GM18867 (cell line): ENCODE measurements around the gene ARHGEF3.
"Not testable (repeated sequence)": the region's sequence is repeated elsewhere in the genome, so short reads cannot be mapped to it uniquely, and the experiment has no call there.

Experiments
- ATAC-seq: cut with Tn5 transposase; IDR thresholded peaks from one replicate; pipeline ENCODE4 v1.9.1; 2021; ENCODE audit warnings: mild to moderate bottlenecking, moderate library complexity; ENCODE audit not compliant: unreplicated experiment

Gene ARHGEF3

DNA sequence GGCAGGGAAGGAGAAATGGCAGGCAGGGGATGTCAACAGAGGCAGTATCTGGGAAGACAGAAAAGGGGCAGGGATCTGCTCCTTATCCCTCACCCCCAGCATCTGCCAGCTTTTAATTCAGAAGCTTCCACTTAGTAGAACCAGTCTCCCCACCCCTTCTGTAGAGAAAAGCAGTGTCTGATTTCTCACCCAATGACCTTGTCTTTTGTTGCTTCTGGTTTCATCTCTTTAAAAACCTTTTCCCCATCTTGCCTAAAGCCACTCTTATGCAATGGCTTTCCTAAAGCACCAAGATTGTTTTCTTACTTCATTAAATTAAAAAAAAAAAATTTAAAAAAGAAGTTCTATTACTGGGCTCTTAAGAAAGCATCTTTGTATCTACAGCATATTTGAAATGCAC is 27.8 kb downstream of the ARHGEF3 start:
- no peak for ATAC-seq

GRCh38 chr3:56772952-56773938 is 28.5 kb downstream of the ARHGEF3 start:
- ATAC-seq: no peak

DNA sequence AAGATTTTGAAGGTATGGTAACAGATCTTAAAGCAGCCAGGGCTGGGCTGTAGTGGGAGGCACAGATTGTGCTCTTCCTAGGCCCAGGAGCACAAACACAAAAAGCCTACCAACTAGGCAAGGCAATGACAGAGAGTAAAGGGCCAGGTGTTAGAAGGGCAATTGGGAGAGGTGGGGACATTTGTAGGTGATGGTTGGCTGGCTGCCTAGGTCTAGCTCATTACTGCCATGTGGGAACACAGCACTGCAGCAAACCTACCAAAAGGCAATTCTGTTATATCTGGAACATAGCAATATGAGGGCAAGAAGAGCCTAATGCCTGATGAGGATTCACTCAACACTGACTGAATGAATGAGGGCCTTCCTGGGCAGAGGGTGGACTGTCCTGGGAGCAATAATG is 30.4 kb downstream of the ARHGEF3 start:
- no peak for ATAC-seq

GRCh38 chr3:56769116-56769707 is 32.5 kb downstream of the ARHGEF3 start:
- no peak for ATAC-seq

DNA sequence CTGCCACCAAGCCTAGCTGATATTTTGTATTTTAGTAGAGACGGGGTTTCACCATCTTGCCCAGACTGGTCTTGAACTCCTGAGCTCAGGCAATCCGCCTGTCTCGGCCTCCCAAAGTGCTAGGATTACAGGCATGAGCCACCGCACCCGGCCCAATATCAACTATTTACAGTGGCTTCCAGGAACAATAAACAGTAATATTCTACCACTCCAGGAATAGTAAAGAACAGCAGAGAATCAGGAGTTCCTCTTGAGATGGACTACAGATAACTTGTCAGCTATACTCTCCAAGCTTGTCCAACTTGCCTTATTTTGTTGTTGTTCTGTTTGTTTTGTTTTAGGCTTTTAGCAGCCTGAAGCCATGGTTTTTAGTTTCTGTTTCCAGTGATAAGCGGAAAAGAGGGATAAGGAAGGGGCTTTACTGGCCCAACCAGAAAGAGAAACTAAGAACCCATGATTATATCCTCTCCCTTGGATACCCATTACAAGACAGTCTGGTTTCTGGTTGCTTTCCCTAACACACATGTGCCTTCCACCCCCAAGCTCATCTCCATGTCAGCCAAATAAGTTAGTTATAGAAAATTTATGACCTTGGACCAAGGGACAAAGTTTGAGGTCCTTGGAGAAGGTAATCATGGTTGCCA is 36.7 kb downstream of the ARHGEF3 start:
- no peak for ATAC-seq

DNA sequence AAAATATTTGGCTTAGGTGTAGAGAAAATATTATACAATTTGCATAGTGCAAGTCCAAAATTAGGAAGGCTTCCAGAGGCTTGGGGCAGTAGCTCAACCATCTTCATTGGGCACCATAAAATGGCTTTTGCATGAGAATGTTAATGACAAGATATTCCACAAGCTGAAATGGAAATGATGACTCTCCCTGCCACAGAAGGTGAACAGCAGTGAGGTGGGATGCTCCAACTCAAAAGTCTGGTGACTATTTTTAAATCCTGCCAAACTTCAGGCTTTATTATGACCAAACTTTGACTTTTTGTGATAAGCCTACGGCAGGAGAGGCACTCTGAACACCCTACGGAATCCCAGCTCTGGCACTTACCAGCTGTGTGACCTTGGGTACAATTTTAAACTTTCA is 37.6 kb downstream of the ARHGEF3 start:
- no peak for ATAC-seq

- ATAC-seq: no peak
Observed at GRCh38 chr3:56763233-56763632, 38.5 kb downstream of the ARHGEF3 start.

DNA sequence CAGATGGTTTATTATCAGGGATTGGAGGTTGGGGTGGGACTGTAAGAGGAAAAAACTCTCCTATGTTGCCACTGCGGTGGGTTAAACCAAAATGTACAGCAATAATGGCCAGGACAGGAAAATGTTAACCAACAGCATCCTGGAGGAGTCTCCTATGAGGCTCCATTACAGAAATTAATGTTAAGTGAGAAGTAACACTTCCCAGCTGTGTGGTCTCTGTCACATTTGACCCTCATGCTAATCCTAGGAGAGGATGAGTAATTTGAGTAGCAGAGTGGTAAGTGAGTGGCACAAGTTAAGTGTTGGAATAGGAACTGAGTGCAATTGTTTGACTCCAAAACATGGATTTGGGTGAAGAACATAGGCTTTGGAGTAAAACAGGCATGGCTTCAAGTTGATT is 39.0 kb downstream of the ARHGEF3 start:
- ATAC-seq: no peak

DNA sequence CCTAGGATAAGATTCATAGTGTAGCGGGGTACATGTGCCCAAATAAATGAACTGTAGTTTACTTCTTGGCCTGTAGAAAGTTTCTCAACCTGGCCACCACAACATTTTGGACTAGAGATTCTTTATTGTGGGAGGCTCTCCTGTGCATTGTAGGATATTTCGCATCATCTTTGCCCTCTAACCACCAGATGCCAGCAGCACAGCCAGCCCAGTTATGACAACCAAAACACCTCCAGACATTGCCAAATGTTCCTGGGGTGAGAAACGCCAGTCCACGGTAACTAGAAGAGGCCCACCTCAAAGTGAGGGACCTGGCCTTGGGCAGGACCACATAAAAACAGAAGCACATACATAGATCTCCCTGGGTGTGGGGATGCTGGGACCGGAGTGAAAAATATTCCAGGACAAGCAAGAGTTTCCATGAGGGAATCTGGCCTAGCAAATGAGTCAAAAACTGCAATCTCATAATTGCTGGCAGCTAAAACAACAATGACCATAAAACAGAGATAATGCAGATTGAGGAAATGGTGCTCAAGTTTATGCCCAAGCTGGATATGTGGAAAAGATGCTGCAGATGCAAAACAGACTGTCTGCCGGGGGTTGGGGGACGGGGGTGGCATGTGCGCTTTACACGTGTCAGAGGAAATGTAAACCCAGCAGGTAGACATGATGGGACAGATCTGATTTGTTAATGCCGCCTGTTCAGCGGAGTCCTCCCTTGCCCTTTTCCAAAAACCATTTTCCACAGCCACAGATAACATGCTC is 39.7 kb downstream of the ARHGEF3 start:
- ATAC-seq: no peak

DNA sequence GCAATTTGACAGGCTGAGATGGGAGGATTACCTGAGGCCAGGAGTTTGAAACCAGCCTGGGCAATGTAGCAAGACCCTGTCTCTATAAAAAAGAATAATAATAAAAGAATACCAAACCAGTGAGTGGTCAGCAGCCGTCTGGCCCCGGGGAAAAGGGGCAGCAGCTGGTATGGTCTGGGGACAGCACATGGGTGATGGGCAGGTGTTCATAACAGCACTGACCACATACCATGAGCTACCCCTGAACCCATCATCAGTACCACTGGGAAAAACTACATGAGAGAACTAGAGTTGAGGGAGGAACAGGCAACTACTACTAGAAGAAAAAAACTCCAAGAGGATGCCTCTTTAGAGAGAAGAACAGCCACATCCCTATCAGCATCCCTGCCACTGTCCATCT is 40.7 kb downstream of the ARHGEF3 start:
- no peak for ATAC-seq

DNA sequence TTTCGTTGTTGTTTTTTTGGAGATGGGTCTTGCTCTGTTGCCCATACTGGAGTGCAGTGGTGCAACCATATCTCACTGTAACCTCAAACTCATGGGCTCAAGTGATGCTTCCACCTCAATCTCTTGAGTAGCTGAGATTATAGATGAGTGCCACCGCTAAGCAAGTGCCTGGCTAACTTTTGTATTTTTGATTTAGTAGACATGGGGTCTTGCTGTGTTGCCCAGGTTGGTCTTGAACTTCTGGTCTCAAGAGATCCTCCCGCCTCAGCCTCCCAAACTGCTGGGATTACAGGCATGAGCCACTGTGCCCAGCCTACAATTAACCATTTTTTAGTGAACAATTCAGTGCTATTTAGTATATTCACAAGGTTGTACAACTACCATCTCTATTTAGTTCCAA is 42.2 kb downstream of the ARHGEF3 start:
- no peak for ATAC-seq

DNA sequence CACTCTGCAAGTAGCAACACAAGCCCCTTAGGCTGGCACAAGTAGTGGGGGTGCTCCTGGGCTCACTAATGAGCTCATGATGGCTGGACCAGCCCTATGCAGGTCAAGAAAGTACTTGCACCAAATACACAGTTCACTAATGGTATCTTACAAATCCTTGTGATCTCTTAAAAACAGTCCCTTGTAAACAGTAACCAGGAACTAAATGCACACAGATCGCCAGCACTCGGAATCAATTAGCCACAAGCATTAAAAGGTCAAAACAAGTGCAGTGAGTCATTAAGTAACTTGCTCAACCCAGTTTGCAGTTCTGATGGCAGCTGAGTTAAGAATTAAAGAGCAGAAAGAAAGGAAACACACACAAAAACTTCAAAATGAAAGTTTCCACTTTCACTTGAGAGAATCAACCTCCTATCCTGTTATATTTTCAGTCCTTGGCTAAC is 43.2 kb downstream of the ARHGEF3 start:
- ATAC-seq: peak; percentile 77

DNA sequence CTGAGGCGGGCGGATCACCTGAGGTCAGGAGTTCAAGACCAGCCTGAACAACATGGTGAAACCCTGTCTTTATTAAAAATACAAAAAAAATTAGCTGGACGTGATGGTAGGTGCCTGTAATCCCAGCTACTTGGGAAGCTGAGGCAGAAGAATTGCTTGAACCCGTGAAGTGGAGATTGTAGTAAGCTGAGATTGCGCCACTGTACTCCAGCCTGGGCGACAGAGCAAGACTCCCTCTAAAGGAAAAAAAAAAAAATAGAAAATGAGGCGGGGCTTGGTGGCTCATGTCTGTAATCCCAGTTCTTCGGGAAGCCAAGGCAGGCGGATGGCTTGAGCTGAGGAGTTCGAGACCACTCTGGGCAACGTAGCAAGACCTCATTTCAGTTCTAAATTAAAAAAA is 43.7 kb downstream of the ARHGEF3 start:
- not testable (repeated sequence) for ATAC-seq

DNA sequence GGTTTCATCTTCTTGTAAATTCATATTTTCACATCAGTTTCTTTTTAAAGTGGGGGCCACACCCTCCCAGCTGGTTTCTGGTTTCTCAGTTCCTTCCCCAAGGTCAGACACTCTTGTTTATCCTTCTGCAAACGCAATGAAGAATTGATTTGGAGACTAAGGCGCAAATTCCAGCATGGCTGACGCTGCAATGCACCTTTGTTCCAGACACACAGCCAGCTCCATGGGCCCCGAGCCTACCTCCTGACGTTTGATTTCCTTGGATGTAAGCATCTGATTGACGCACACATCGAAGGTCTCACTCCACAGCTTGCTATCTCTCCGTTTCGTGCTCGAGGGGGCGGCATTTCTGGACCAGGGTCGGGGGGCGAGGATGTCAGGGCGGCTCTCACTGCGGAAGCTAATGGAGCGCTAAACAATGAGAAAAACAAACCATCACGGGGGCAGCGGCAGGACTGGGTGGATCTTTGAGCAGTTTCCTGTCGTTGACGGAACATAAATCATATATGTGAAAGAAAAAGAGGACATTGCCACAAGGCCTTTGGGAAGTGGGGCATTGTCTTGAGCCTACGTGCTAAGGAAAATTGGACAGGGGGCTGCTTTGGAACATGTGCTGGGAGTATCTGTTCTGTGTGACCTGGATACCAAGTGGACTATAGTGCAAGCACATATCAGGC is 46.9 kb downstream of the ARHGEF3 start:
- no peak for ATAC-seq

- ATAC-seq: peak; percentile 92
Observed at GRCh38 chr3:56753206-56753820, 48.4 kb downstream of the ARHGEF3 start.

DNA sequence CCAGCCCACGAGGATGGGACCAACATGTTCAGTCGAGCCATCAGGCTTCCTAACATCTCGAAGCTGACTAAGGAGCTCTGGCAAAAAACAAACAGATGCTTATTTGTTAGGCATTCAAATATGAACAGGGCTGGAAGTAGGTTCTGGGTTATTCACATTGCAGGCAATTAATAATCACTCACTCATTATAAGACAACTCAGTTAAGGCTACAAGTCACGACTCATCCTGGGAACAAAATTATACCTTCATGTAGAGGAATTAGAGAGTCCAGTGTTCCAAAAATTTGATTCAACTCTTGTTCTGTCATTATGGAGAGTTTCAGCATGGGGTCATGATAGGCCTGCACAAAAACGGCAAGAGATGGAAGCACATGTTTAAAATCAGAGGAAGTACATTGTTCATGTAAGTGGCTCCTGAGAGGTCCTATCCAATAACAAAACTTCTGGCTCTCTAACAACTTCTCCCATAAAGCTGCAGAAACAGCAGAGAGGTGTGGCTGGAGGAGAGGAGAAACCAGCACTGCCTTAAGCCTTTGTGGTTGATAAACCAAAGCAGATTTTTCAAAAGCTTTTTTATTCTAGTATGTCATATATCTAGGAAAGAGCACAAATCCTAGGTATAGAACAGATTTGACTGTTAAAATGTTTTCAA is 50.6 kb downstream of the ARHGEF3 start:
- no peak for ATAC-seq

GRCh38 chr3:56748663-56749231 is 53.0 kb downstream of the ARHGEF3 start:
- no peak for ATAC-seq

DNA sequence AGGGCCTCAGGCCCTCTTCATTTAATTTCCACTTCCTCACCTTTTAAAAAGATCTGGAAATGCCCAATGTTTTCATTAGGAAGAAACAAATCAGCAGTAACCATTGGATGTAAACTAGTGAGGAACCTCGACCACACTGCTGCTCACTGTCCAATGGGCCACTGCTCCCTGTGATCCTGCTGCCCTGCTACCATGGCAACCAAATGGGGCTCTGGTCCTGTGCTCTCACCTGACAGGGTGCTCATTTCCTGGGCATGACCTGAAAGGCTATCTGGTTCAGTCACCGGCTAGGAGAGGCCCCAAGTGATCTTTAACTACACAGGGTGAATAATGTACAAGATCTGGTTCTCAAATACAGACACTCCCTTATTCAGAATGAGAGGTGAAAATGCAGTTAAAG is 54.6 kb downstream of the ARHGEF3 start:
- no peak for ATAC-seq

- no peak for ATAC-seq
Observed at GRCh38 chr3:56744016-56744415, 57.7 kb downstream of the ARHGEF3 start.
